ENCODE data around the gene C1QTNF1. TPM values are rescaled to one million over a fixed set of nuclear protein-coding genes. Genes with fewer than 3 reads are reported as not detected.

The C1QTNF1 gene
- total and polyA plus RNA-seq, 2 donors (not counting 3 experiments of a cell fraction or from before 2014, with no cell fraction given) = 2.5 to 4.0 TPM

DNA sequence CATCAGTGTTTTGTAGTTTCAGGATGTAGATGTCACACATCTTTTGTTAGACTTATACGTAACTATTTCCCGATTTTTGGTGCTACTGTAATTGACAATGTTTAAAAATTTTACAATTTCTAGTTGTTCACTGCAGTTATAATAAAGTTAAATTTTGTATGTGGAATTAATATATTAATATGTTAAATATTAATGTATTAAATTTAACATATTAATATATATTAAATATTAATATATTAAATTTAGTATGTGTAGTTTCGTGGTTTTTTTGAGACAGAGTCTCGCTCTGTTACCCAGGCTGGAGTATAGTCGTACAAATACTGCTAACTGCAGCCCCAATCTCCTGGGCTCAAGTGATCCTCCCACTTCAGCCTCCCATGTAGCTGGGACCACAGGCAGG is 38.6 kb upstream of the C1QTNF1 start:
- intact Hi-C loops (cut with micrococcal nuclease) = no loop called here
- FAIRE-seq (peak; percentile 40), DNase-seq (ENCODE audit: low read depth, low spot score) (no peak)
- dilution Hi-C loops (cut with MboI; ENCODE audit: extremely low pct_ligation_motif_present, low sequenced_read_pairs) = no loop called here
- no peaks in the 10 kb centered on the region for H4K20me1 ChIP-seq (replicated peaks; ENCODE audit: control insufficient read depth, extremely low read depth, insufficient read depth, low read length)
- peak overlapping the region; percentile 96 for H3K27ac ChIP-seq (ENCODE audit: insufficient read depth, low read depth, low read length)
- H3K27me3 ChIP-seq (ENCODE audit: control insufficient read depth in 2 of 2, insufficient read depth in 2 of 2, low read length in 2 of 2) = no peaks in the 10 kb centered on the region
- ChIA-PET CTCF (interaction anchor here (0.8 to 2.9 kb wide), 4 partner anchors 10 to 120 kb away, joined by 4 to 15 read pairs (median 10); no protein-coding TSS in a partner anchor), POLR2A (no interaction called here)
- BruUV-seq (replicated peaks) = no TSS peak
- no peaks in the 10 kb centered on the region for H3K9me3 ChIP-seq (replicated peaks; ENCODE audit: control insufficient read depth, insufficient read depth, low read length)
- no peak overlapping the region for H3K4me3 ChIP-seq (replicated peaks in 1 of 3; ENCODE audit: insufficient read depth in 1 of 3, low read depth in 1 of 3, low read length in 3 of 3)
- TF ChIP-seq, protein P1, sequence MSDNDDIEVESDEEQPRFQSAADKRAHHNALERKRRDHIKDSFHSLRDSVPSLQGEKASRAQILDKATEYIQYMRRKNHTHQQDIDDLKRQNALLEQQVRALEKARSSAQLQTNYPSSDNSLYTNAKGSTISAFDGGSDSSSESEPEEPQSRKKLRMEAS (IDR thresholded peaks at IDR 0.05; ENCODE audit: insufficient read depth, insufficient read length) = no peak
- TF ChIP-seq EZH2 (IDR thresholded peaks at IDR 0.05; ENCODE audit: borderline replicate concordance, low read depth, low read length, severe bottlenecking) (no peak), FOS (IDR thresholded peaks at IDR 0.05; ENCODE audit: borderline replicate concordance, insufficient read depth, low read length) (no peak), POLR2A (IDR thresholded peaks at IDR 0.05; ENCODE audit: low read depth, low read length) (no peak)
- peaks cover 28% of the 10 kb centered on the region for H3K4me1 ChIP-seq (ENCODE audit: control insufficient read depth, extremely low read depth, insufficient read depth, low read length)
- H3K4me2 ChIP-seq (ENCODE audit: insufficient read depth, low read length) = no peak overlapping the region
- H2AFZ ChIP-seq (ENCODE audit: low read depth, low read length) = no peak overlapping the region
- H3K79me2 ChIP-seq (ENCODE audit: control insufficient read depth, insufficient read depth, low read length) = no peaks in the 10 kb centered on the region
- H3K36me3 ChIP-seq (ENCODE audit: control insufficient read depth in 2 of 2, extremely low read depth in 1 of 2, insufficient read depth in 2 of 2, low read length in 2 of 2) = peaks cover 1 to 2% of the 10 kb centered on the region in 2 experiments
- H3K9me1 ChIP-seq (replicated peaks; ENCODE audit: control insufficient read depth, extremely low read depth, insufficient read depth, low read length) = no peaks in the 10 kb centered on the region
- no peak overlapping the region for H3K9ac ChIP-seq (replicated peaks; ENCODE audit: extremely low read depth, insufficient read depth, low read length)

DNA sequence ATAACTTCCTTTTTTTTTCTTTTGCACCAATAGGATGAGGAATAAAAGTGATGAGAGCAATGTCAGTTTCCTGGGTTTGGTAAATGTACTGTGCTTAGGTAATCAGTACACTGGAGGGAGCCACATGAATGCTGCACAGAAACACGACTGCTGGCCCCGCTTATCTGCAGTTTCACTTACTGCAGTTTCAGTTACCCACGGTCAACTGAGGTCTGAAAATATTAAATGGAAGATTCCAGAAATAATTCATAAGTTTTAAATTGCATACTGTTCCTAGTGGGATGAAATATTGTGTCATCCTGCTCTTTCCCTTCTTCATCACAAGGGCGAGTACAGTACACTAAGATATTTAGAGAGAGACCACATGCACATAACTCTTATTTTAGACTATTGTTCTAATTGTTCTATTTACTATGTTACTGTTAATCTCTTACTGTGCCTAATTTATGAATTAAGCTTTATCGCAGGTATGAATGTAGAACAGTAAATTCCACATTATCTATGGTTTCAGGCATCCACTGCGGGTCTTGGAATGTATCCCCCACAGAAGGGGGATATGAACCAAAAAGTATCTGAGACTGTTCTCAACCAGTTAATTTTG is 37.8 kb upstream of the C1QTNF1 start:
- peak overlapping the region; percentile 89 for H3K4me2 ChIP-seq (ENCODE audit: insufficient read depth, low read length)
- intact Hi-C loops (cut with micrococcal nuclease) (loop anchor here (2.0 kb wide), 1 partner anchor 57 kb away; no protein-coding TSS in a partner anchor), dilution Hi-C loops (cut with MboI; ENCODE audit: extremely low pct_ligation_motif_present, low sequenced_read_pairs) (no loop called here)
- H3K27ac ChIP-seq (ENCODE audit: insufficient read depth, low read depth, low read length) = peak overlapping the region; percentile 96
- H3K9ac ChIP-seq (replicated peaks; ENCODE audit: extremely low read depth, insufficient read depth, low read length) = peak overlapping the region; percentile 70
- no peaks in the 10 kb centered on the region for H3K79me2 ChIP-seq (ENCODE audit: control insufficient read depth, insufficient read depth, low read length)
- H4K20me1 ChIP-seq (replicated peaks; ENCODE audit: control insufficient read depth, extremely low read depth, insufficient read depth, low read length) = no peaks in the 10 kb centered on the region
- no peaks in the 10 kb centered on the region for H3K27me3 ChIP-seq (ENCODE audit: control insufficient read depth in 2 of 2, insufficient read depth in 2 of 2, low read length in 2 of 2)
- DNase-seq (ENCODE audit: low read depth, low spot score) (peak; percentile 60), FAIRE-seq (peak; percentile 62)
- peaks cover 2 to 8% of the 10 kb centered on the region in 2 experiments for H3K36me3 ChIP-seq (ENCODE audit: control insufficient read depth in 2 of 2, extremely low read depth in 1 of 2, insufficient read depth in 2 of 2, low read length in 2 of 2)
- H2AFZ ChIP-seq (ENCODE audit: low read depth, low read length) = no peak overlapping the region
- no peaks in the 10 kb centered on the region for H3K9me1 ChIP-seq (replicated peaks; ENCODE audit: control insufficient read depth, extremely low read depth, insufficient read depth, low read length)
- H3K4me1 ChIP-seq (ENCODE audit: control insufficient read depth, extremely low read depth, insufficient read depth, low read length) = peaks cover 28% of the 10 kb centered on the region
- CTCF ChIA-PET = interaction anchor here (0.7 to 2.9 kb wide), 8 partner anchors 10 to 121 kb away, joined by 3 to 15 read pairs (median 6); no protein-coding TSS in a partner anchor
- peak overlapping the region in 1 of 3 experiments; percentile 49 for H3K4me3 ChIP-seq (replicated peaks in 1 of 3; ENCODE audit: insufficient read depth in 1 of 3, low read depth in 1 of 3, low read length in 3 of 3)
- no TSS peak for BruUV-seq (replicated peaks)
- no peaks in the 10 kb centered on the region for H3K9me3 ChIP-seq (replicated peaks; ENCODE audit: control insufficient read depth, insufficient read depth, low read length)
- POLR2A ChIA-PET = no interaction called here
- TF ChIP-seq, protein P2, sequence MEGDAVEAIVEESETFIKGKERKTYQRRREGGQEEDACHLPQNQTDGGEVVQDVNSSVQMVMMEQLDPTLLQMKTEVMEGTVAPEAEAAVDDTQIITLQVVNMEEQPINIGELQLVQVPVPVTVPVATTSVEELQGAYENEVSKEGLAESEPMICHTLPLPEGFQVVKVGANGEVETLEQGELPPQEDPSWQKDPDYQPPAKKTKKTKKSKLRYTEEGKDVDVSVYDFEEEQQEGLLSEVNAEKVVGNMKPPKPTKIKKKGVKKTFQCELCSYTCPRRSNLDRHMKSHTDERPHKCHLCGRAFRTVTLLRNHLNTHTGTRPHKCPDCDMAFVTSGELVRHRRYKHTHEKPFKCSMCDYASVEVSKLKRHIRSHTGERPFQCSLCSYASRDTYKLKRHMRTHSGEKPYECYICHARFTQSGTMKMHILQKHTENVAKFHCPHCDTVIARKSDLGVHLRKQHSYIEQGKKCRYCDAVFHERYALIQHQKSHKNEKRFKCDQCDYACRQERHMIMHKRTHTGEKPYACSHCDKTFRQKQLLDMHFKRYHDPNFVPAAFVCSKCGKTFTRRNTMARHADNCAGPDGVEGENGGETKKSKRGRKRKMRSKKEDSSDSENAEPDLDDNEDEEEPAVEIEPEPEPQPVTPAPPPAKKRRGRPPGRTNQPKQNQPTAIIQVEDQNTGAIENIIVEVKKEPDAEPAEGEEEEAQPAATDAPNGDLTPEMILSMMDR (IDR thresholded peaks at IDR 0.05; ENCODE audit: extremely low read depth in 1 of 2, insufficient read depth in 1 of 2, low read depth in 1 of 2, low read length in 2 of 2) = peak; percentile 12 to 20
- no peak for TF ChIP-seq EZH2 (IDR thresholded peaks at IDR 0.05; ENCODE audit: borderline replicate concordance, low read depth, low read length, severe bottlenecking)
- TF ChIP-seq FOS (IDR thresholded peaks at IDR 0.05; ENCODE audit: borderline replicate concordance, insufficient read depth, low read length) = no peak
